GM23338 (cell line): ENCODE data around the gene FRYL. TPM values are rescaled to one million over a fixed set of nuclear protein-coding genes. Genes with fewer than 3 reads are reported as not detected.

Experiments
- ATAC-seq: fragments of 200-7000 bp; cut with Tn5 transposase; 3 replicates; pipeline ENCODE4 v1.9.1; 2020
- DNase-seq: peaks from one replicate; pipeline ENCODE4 v3.0.0-alpha.2; 2015; ENCODE audit warnings: low spot score
- H2AFZ ChIP-seq: fragments of 200-600 bp; sonication (generic); 2 replicates; pipeline ENCODE4 v1.8.0; 2016; ENCODE audit warnings: antibody characterized with exemption, mild to moderate bottlenecking, moderate library complexity
- H3F3A ChIP-seq: fragments of 200-600 bp; sonication (generic); replicated peaks from 2 replicates; pipeline ENCODE4 v1.8.0; 2017; ENCODE audit warnings: antibody characterized with exemption, mixed run types, low read depth
- H3K27ac ChIP-seq: fragments of 200-600 bp; sonication (generic); 2 replicates; pipeline ENCODE4 v1.6.1; 2016; ENCODE audit warnings: low read depth
- H3K27me3 ChIP-seq: fragments of 200-600 bp; sonication (generic); 2 replicates; pipeline ENCODE4 v1.8.0; 2016; ENCODE audit warnings: mild to moderate bottlenecking, mixed run types, moderate library complexity; ENCODE audit not compliant: insufficient read depth
- H3K36me3 ChIP-seq: fragments of 200-600 bp; sonication (generic); 2 replicates; pipeline ENCODE4 v1.8.0; 2016; ENCODE audit warnings: mild to moderate bottlenecking; ENCODE audit not compliant: insufficient read depth
- H3K4me1 ChIP-seq: fragments of 200-600 bp; sonication (generic); 2 replicates; pipeline ENCODE4 v1.8.0; 2016; ENCODE audit warnings: mild to moderate bottlenecking, moderate library complexity; ENCODE audit not compliant: insufficient read depth
- H3K4me2 ChIP-seq: fragments of 200-600 bp; sonication (generic); 2 replicates; pipeline ENCODE4 v1.7.1; 2017; ENCODE audit warnings: mixed run types
- H3K4me3 ChIP-seq: fragments of 200-600 bp; sonication (generic); 2 replicates; pipeline ENCODE4 v1.6.1; 2016; ENCODE audit warnings: mixed run types
- H3K79me2 ChIP-seq: fragments of 200-600 bp; sonication (generic); replicated peaks from 2 replicates; pipeline ENCODE4 v1.8.0; 2017; ENCODE audit warnings: mild to moderate bottlenecking; ENCODE audit not compliant: insufficient read depth
- H3K9me2 ChIP-seq: fragments of 200-600 bp; sonication (generic); 2 replicates; pipeline ENCODE4 v1.8.0; 2017; ENCODE audit not compliant: insufficient read depth
- H4K20me1 ChIP-seq: fragments of 200-600 bp; sonication (generic); replicated peaks from 2 replicates; pipeline ENCODE4 v1.8.0; 2017; ENCODE audit warnings: mild to moderate bottlenecking; ENCODE audit not compliant: insufficient read depth
- H3K27ac Mint-ChIP-seq: 2 replicates; pipeline ENCODE4 v1.8.0; 2020; ENCODE audit warnings: inconsistent platforms, mild to moderate bottlenecking, moderate library complexity, mixed read lengths
- H3K27me3 Mint-ChIP-seq: 3 replicates; pipeline ENCODE4 v1.8.0; 2022; ENCODE audit warnings: low read depth, mild to moderate bottlenecking, moderate library complexity, mixed read lengths, inconsistent platforms; ENCODE audit not compliant: insufficient read depth, poor library complexity
- H3K36me3 Mint-ChIP-seq: 3 replicates; pipeline ENCODE4 v1.8.0; 2021; ENCODE audit warnings: low read depth, mild to moderate bottlenecking, inconsistent platforms, moderate library complexity, mixed read lengths
- H3K4me1 Mint-ChIP-seq: 3 replicates; pipeline ENCODE4 v1.8.0; 2020; ENCODE audit warnings: mild to moderate bottlenecking, inconsistent platforms, mixed read lengths
- H3K4me3 Mint-ChIP-seq: 3 replicates; pipeline ENCODE4 v1.8.0; 2021; ENCODE audit warnings: moderate library complexity, mild to moderate bottlenecking, inconsistent platforms, mixed read lengths
- H3K9me3 Mint-ChIP-seq: 3 replicates; pipeline ENCODE4 v1.8.0; 2020; ENCODE audit warnings: moderate library complexity, mild to moderate bottlenecking, inconsistent platforms, mixed read lengths
- CREB1 ChIP-seq: fragments of 250-450 bp; sonication (Bioruptor Pico); IDR thresholded peaks from 2 replicates; pipeline ENCODE4 v1.5.0; 2020; ENCODE audit warnings: low read depth, mild to moderate bottlenecking, moderate library complexity
- EZH2 ChIP-seq: fragments of 200-600 bp; sonication (generic); IDR thresholded peaks from one replicate; pipeline ENCODE4 v1.8.0; 2017; ENCODE audit warnings: antibody characterized with exemption, mild to moderate bottlenecking, low read depth; ENCODE audit not compliant: unreplicated experiment
- JUNB ChIP-seq: IDR thresholded peaks from one replicate; pipeline ENCODE4 v1.6.1; 2016; ENCODE audit warnings: antibody characterized with exemption; ENCODE audit not compliant: unreplicated experiment
- NANOG ChIP-seq: IDR thresholded peaks from 2 replicates; pipeline ENCODE4 v1.6.1; 2016; ENCODE audit warnings: antibody characterized with exemption, borderline replicate concordance
- POLR2AphosphoS5 ChIP-seq: IDR thresholded peaks from 2 replicates; pipeline ENCODE4 v1.6.1; 2016; ENCODE audit warnings: antibody characterized with exemption, low read depth
- STAT1 ChIP-seq: IDR thresholded peaks from one replicate; pipeline ENCODE4 v1.6.1; 2016; ENCODE audit warnings: antibody characterized with exemption; ENCODE audit not compliant: unreplicated experiment
- ZNF114 ChIP-seq: fragments of 250-450 bp; sonication (Bioruptor Pico); IDR thresholded peaks from 2 replicates; pipeline ENCODE4 v1.5.0; 2020; ENCODE audit warnings: mild to moderate bottlenecking, moderate library complexity
- ZNF331 ChIP-seq: fragments of 250-450 bp; sonication (Bioruptor Pico); IDR thresholded peaks from 2 replicates; pipeline ENCODE4 v1.5.0; 2020; ENCODE audit warnings: low read depth, mild to moderate bottlenecking, moderate library complexity
- polyA plus RNA-seq: library from polyadenylated mRNA; unstranded; fragments of >200 nt; fragmentation: Nextera tagmentation; extraction: Ambion mirVana; gene quantifications from 2 replicates; pipeline ENCODE4 v1.2.1, GENCODE V29; 2016
- total RNA-seq: library from RNA; depleted of rRNA; stranded (reverse); fragments of >200 nt; shearing (Covaris generic); gene quantifications from 2 replicates; pipeline ENCODE4 v1.2.3, GENCODE V29; 2014
- TF ChIP-seq, protein P1 (sequence below): IDR thresholded peaks from one replicate; pipeline ENCODE4 v1.6.1; 2018; ENCODE audit warnings: antibody characterized with exemption; ENCODE audit not compliant: unreplicated experiment
- TF ChIP-seq, protein P2 (sequence below), 2 experiments: fragments of 200-600 bp in 1 of 2; sonication (generic) in 1 of 2; conservative IDR thresholded peaks; 2 replicates each; pipeline versions ENCODE4 v1.5.1 to v1.6.1; 2016 to 2017; ENCODE audit warnings: antibody characterized with exemption in 2 of 2, low read depth in 2 of 2, mild to moderate bottlenecking in 2 of 2, moderate library complexity in 1 of 2

The FRYL gene
- total and polyA plus RNA-seq, 2 experiments from 2014 or later, result 30.7 to 53.3 TPM

DNA sequence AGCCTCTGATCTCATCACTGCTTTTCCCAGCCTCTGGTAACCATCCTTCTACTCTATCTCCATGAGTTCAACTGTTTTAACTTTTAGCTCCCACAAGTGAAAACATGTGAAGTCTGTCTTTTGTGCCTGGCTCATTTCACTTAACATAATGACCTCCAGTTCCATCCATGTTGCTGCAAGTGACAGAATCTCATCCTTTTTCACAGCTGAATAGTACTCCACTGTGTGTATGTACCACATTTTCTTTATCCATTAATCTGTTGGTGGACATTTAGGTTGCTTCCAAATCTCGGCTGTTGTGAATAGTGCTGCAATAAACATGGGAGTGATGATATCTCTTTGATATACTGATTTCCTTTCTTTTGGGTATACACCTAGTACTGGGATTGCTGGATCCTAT is 109.5 kb downstream of the FRYL start (continued):
- TF ChIP-seq, protein P1, sequence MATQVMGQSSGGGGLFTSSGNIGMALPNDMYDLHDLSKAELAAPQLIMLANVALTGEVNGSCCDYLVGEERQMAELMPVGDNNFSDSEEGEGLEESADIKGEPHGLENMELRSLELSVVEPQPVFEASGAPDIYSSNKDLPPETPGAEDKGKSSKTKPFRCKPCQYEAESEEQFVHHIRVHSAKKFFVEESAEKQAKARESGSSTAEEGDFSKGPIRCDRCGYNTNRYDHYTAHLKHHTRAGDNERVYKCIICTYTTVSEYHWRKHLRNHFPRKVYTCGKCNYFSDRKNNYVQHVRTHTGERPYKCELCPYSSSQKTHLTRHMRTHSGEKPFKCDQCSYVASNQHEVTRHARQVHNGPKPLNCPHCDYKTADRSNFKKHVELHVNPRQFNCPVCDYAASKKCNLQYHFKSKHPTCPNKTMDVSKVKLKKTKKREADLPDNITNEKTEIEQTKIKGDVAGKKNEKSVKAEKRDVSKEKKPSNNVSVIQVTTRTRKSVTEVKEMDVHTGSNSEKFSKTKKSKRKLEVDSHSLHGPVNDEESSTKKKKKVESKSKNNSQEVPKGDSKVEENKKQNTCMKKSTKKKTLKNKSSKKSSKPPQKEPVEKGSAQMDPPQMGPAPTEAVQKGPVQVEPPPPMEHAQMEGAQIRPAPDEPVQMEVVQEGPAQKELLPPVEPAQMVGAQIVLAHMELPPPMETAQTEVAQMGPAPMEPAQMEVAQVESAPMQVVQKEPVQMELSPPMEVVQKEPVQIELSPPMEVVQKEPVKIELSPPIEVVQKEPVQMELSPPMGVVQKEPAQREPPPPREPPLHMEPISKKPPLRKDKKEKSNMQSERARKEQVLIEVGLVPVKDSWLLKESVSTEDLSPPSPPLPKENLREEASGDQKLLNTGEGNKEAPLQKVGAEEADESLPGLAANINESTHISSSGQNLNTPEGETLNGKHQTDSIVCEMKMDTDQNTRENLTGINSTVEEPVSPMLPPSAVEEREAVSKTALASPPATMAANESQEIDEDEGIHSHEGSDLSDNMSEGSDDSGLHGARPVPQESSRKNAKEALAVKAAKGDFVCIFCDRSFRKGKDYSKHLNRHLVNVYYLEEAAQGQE, result no peak

DNA sequence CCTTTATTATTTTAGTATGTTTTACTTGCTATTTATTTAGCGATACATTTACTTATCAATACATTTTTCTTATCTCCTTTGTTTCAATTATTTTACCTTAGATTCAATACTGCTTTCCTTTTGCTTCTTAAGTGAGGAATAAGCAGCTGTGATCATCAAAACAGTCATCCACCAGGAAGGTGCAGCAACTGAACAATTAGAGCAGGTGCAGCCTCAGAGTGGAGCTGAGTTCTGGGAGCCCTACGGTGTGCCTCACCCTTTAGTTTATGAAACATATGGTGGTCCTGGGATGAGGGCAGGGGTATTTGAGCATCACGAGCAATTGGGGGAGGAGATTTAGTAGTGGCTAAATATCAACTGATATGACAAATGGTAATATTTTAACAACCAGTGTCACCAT is 111.0 kb downstream of the FRYL start:
- Histone ChIP-seq H3K4me3 (no peak overlapping the region), H3K4me1 (peaks cover 26% of the 10 kb centered on the region), H3K36me3 (no peaks in the 10 kb centered on the region), H4K20me1 (peaks cover 10% of the 10 kb centered on the region; the same call in 1 of the 2 replicates), H3K79me2 (peaks cover 44% of the 10 kb centered on the region), H3K27me3 (no peaks in the 10 kb centered on the region), H3K27ac (no peak overlapping the region), H3K9me2 (0 out of 2 replicates have a peak, but pooled peaks cover 9% of the 10 kb centered on the region), H3K4me2 (no peak overlapping the region), H3F3A (no peaks in the 10 kb centered on the region), H2AFZ (no peak overlapping the region)
- no peak for TF ChIP-seq NANOG
- Mint-ChIP-seq H3K27ac (no peak overlapping the region), H3K4me1 (peaks cover 15% of the 10 kb centered on the region), H3K9me3 (no peaks in the 10 kb centered on the region), H3K4me3 (no peak overlapping the region), H3K27me3 (no peaks in the 10 kb centered on the region), H3K36me3 (peaks cover 10% of the 10 kb centered on the region; the same call in 2 of the 3 replicates)
- no peak for DNase-seq
- ATAC-seq, result no peak

DNA sequence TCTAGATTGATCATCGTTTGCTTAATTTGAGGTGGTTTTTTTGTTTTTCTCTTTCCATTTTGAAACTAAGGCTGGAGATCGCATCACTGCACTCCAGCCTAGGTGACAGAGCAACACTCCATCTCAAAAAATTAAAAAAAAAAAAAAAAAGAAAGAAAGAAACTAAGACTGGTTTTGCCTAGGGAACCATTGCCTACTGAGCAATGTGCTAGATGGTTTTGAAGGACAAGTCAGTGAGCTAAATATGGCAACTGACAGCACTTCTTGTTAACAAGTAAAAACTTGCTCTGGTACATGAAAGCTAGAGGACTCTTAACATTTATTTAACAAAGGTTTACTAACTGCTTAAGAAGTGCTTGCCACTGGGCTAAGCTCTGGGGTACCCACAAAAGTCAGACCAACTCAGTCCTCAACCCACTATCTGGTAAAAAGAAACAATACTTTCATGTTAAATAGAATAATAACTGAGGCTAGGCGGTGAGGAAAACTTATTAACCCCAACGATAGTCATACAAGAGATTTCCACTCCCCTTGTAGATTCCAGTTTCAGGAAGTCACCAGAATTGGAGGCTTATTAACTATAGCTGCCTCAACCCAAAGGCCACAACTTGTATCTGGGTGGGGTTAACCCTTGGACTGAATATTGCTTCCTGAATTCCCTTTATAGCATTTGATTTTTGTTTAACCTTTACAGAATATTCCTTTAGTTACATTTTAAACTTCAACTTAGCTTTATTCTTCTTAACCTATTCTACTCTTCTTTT is 111.6 kb downstream of the FRYL start:
- H3K4me1 Mint-ChIP-seq, result peaks cover 17% of the 10 kb centered on the region
- no peak overlapping the region for H3K4me3 Mint-ChIP-seq
- Histone ChIP-seq H3K4me1 (peaks cover 26% of the 10 kb centered on the region), H3K27ac (0 out of 2 replicates have a peak overlapping the region, but pooled peaks have one; percentile 2), H3K4me3 (no peak overlapping the region), H2AFZ (no peak overlapping the region), H3K79me2 (peaks cover 49% of the 10 kb centered on the region), H3K4me2 (no peak overlapping the region), H3K27me3 (no peaks in the 10 kb centered on the region), H3K9me2 (0 out of 2 replicates have a peak, but pooled peaks cover 9% of the 10 kb centered on the region), H3F3A (no peaks in the 10 kb centered on the region), H4K20me1 (peaks cover 10% of the 10 kb centered on the region; the same call in 1 of the 2 replicates), H3K36me3 (no peaks in the 10 kb centered on the region)
- H3K9me3 Mint-ChIP-seq, result no peaks in the 10 kb centered on the region
- H3K27me3 Mint-ChIP-seq, result no peaks in the 10 kb centered on the region
- no peak overlapping the region for H3K27ac Mint-ChIP-seq
- ATAC-seq (no peak), DNase-seq (no peak)
- H3K36me3 Mint-ChIP-seq, result peaks cover 9% of the 10 kb centered on the region; the same call in 2 of the 3 replicates
- TF ChIP-seq NANOG (no peak), JUNB (no peak), POLR2AphosphoS5 (no peak), CREB1 (CRISPR knock-in tag) (no peak), ZNF114 (CRISPR knock-in tag) (no peak), STAT1 (no peak), ZNF331 (no peak), EZH2 (no peak)
- TF ChIP-seq, protein P2, sequence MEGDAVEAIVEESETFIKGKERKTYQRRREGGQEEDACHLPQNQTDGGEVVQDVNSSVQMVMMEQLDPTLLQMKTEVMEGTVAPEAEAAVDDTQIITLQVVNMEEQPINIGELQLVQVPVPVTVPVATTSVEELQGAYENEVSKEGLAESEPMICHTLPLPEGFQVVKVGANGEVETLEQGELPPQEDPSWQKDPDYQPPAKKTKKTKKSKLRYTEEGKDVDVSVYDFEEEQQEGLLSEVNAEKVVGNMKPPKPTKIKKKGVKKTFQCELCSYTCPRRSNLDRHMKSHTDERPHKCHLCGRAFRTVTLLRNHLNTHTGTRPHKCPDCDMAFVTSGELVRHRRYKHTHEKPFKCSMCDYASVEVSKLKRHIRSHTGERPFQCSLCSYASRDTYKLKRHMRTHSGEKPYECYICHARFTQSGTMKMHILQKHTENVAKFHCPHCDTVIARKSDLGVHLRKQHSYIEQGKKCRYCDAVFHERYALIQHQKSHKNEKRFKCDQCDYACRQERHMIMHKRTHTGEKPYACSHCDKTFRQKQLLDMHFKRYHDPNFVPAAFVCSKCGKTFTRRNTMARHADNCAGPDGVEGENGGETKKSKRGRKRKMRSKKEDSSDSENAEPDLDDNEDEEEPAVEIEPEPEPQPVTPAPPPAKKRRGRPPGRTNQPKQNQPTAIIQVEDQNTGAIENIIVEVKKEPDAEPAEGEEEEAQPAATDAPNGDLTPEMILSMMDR (conservative IDR thresholded peaks at IDR 0.05; ENCODE audit: low read depth in 2 of 2), result no peak
